Left hindlimb (tissue), 1 donor: Measurements from ENCODE around the gene DBP.
A peak's percentile ranks its signal among the peaks of the same experiment; 100 is the strongest.

ENCODE experiments used
- DNase-seq: peaks from one replicate; pipeline ENCODE4 v3.0.0-alpha.2; 2018

Gene DBP

GRCh38 chr19:48627201-48627864 lies 9.8 kb downstream of the DBP start:
- no peak for DNase-seq

GRCh38 chr19:48625891-48626327 lies 11.3 kb downstream of the DBP start:
- DNase-seq: no peak

- no peak for DNase-seq
Measured at GRCh38 chr19:48624791-48625723, 12.1 kb downstream of the DBP start.

- peak; percentile 99 for DNase-seq
Measured at GRCh38 chr19:48624067-48624594, 13.0 kb downstream of the DBP start.

GRCh38 chr19:48623556-48624066 lies 13.6 kb downstream of the DBP start:
- no peak for DNase-seq

- no peak for DNase-seq
Measured at GRCh38 chr19:48619692-48620585, 17.2 kb downstream of the DBP start.

- DNase-seq: peak; percentile 99
Measured at GRCh38 chr19:48618916-48619691, 18.1 kb downstream of the DBP start, which contains the start of the genes RPL18 and SPHK2. Gene RPL18 (minus strand): TSS chr19:48619178. CDS start chr19:48619143, 35 bp downstream. Gene SPHK2 (plus strand): TSS chr19:48619506. CDS start chr19:48620515, 1,009 bp downstream.

GRCh38 chr19:48618278-48618915 lies 18.8 kb downstream of the DBP start:
- no peak for DNase-seq

GRCh38 chr19:48617146-48617937 lies 19.8 kb downstream of the DBP start:
- no peak for DNase-seq

- no peak for DNase-seq
Measured at GRCh38 chr19:48616491-48617056, 20.6 kb downstream of the DBP start.

GRCh38 chr19:48616041-48616436 lies 21.1 kb downstream of the DBP start:
- no peak for DNase-seq

GRCh38 chr19:48615231-48616040 lies 21.7 kb downstream of the DBP start:
- no peak for DNase-seq

GRCh38 chr19:48614436-48615230 lies 22.5 kb downstream of the DBP start, which contains the start of gene FAM83E:
Gene FAM83E (minus strand): TSS chr19:48615076. CDS start chr19:48613372, 1,704 bp downstream.
- DNase-seq: no peak

- DNase-seq: no peak
Measured at GRCh38 chr19:48613852-48614435, 23.2 kb downstream of the DBP start.

- DNase-seq: no peak
Measured at GRCh38 chr19:48613024-48613851, 23.9 kb downstream of the DBP start.

- no peak for DNase-seq
Measured at GRCh38 chr19:48611872-48612271, 25.3 kb downstream of the DBP start.
